Measurements from ENCODE around the gene AGPS. TPM values are rescaled to one million over a fixed set of nuclear protein-coding genes. Genes with fewer than 3 reads are reported as not detected.
A peak's percentile ranks its signal among the peaks of the same experiment; 100 is the strongest.
"Not testable (repeated sequence)": the region's sequence is repeated elsewhere in the genome, so short reads cannot be mapped to it uniquely, and the experiment has no call there.

Gene AGPS
- polyA plus RNA-seq, result 1 to 10 TPM; 3.7 to 6.4 TPM

DNA sequence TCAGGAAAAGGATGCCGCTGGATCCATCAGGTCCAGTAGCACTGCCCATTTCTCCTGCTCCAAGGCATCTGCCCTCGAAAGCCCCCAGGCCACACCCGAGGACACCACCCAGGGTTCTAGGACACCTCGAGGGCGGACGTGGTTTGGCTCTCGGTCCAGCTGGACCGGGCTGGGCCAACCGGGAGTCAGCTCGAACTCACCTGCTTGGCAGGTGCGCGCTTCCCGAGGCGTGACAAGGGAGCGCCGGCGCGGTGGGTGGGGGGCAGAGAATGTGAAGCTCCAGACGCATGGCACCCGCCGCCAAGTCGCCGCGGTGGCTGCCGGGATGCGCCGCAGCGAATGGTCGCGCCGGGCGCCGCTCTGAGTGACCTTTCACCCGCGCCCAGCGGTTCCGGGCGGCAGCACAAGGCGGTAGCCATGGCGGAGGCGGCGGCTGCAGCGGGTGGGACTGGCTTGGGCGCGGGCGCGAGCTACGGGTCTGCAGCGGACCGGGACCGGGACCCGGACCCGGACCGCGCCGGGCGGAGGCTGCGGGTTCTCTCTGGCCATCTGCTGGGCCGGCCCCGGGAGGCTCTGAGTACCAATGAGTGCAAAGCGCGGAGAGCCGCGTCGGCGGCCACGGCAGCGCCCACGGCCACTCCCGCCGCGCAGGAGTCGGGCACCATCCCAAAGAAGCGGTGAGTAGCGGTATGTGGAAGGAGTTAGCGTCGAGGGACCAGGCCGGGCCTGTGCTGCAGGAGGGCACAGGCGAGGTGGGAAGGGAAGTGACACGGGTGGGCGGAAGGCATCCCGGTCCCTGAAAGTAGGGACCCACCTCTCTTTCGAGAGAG is at the start of gene AGPS:
AGPS (plus strand) TSS at position 401 of the 830 bp plus-strand sequence; CDS start at position 418, 17 bp downstream.
- Histone ChIP-seq H3K36me3 (ENCODE audit: control insufficient read depth in 2 of 2, insufficient read depth in 2 of 2, low read length in 1 of 2) (no peaks in the 10 kb centered on the region), H3K27me3 (ENCODE audit: control insufficient read depth in 1 of 2, insufficient read depth in 2 of 2, low read length in 2 of 2) (no peaks in the 10 kb centered on the region), H3K4me1 (ENCODE audit: control insufficient read depth in 2 of 2, insufficient read depth in 2 of 2, low read length in 1 of 2) (peaks cover 0 to 3% of the 10 kb centered on the region in 2 donors), H3K9me3 (ENCODE audit: control insufficient read depth in 2 of 2, insufficient read depth in 1 of 2, low read depth in 1 of 2, low read length in 1 of 2) (no peaks in the 10 kb centered on the region), H3K27ac (ENCODE audit: low read depth in 2 of 2, low read length in 1 of 2) (peak within 1 kb of the TSS; percentile 40 to 67), H3K4me3 (ENCODE audit: low read depth in 1 of 2, low read length in 2 of 2) (peak within 1 kb of the TSS; percentile 86 to 88)
- 1% methylated on average over 82 to 83 of the region's 83 CpGs for WGBS, 2 donors

DNA sequence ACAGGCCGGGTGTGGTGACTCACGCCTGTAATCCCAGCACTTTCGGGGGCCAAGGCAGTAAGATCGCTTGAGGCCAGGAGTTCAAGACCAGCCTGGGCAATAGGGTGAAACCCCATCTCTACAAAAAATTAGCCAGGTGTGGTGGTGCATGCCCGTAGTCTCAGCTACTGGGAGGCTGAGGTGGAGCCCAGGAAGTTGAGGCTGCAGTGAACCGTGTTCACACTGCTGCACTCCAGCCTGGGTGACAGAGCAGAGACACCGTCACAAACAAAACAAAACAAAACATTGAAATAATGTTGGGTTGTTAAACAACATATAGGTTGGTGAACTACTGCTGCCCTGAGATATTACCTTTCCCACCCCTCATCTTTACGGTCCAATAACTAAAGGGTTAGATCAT is 48.8 kb upstream of the AGPS start:
- WGBS, 2 donors, result 84 to 89% methylated on average over 8 of the region's 8 CpGs

DNA sequence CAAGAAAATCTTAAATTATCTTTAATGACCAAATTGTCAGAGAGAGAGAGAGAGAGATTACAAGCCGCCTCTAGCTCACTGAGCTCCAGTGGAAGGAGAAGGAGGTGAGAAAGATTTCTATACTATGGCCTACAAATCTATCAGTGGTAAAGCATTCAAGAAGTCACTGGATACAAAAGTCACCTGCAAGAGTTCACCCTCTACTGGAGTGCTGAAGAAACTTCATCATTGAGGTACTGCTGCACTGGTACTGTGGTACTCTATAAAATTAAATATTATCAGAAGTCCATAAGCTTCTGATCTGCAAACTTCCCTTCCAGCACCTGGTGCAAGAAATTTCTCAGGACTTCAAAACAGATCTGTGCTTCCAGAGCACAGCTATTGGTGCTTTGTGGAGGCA is 48.3 kb upstream of the AGPS start:
- Histone ChIP-seq H3K36me3 (ENCODE audit: control insufficient read depth in 2 of 2, insufficient read depth in 2 of 2, low read length in 1 of 2) (no peaks in the 10 kb centered on the region), H3K27ac (ENCODE audit: low read depth in 2 of 2, low read length in 1 of 2) (no peak overlapping the region), H3K4me3 (ENCODE audit: low read depth in 1 of 2, low read length in 2 of 2) (no peak overlapping the region), H3K4me1 (ENCODE audit: control insufficient read depth in 2 of 2, insufficient read depth in 2 of 2, low read length in 1 of 2) (peaks cover 0 to 5% of the 10 kb centered on the region in 2 donors), H3K27me3 (ENCODE audit: control insufficient read depth in 1 of 2, insufficient read depth in 2 of 2, low read length in 2 of 2) (no peaks in the 10 kb centered on the region), H3K9me3 (ENCODE audit: control insufficient read depth in 2 of 2, insufficient read depth in 1 of 2, low read depth in 1 of 2, low read length in 1 of 2) (no peaks in the 10 kb centered on the region)
- 95 to 100% methylated on average over 1 of the region's 1 CpG for WGBS, 2 donors

More for the DNA sequence above, 48.8 kb upstream of the AGPS start:
- H3K36me3 ChIP-seq (ENCODE audit: control insufficient read depth in 2 of 2, insufficient read depth in 2 of 2, low read length in 1 of 2), result no peaks in the 10 kb centered on the region
- H3K4me1 ChIP-seq (ENCODE audit: control insufficient read depth in 2 of 2, insufficient read depth in 2 of 2, low read length in 1 of 2), result peaks cover 0 to 1% of the 10 kb centered on the region in 2 donors
- no peaks in the 10 kb centered on the region for H3K27me3 ChIP-seq (ENCODE audit: control insufficient read depth in 1 of 2, insufficient read depth in 2 of 2, low read length in 2 of 2)
- no peak overlapping the region for H3K27ac ChIP-seq (ENCODE audit: low read depth in 2 of 2, low read length in 1 of 2)
- no peaks in the 10 kb centered on the region for H3K9me3 ChIP-seq (ENCODE audit: control insufficient read depth in 2 of 2, insufficient read depth in 1 of 2, low read depth in 1 of 2, low read length in 1 of 2)
- H3K4me3 ChIP-seq (ENCODE audit: low read depth in 1 of 2, low read length in 2 of 2), result no peak overlapping the region

DNA sequence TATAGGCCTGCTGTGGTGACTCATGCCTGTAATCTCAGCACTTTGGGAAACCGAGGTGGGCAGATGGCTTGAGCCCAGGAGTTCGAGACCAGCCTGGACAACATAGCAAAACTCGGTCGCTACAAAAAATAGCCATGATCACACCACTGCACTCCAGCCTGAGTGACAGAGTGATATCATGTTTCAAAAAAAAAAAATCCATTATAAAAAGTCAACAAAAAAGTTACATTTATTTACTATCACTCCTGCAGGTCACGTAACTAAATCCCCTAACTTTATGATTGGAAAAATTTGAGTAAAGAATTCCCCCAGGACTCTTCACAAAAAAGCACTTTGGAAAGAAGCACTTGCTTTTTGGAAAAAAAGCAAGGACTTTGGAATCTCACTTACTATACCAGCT is 46.4 kb upstream of the AGPS start:
- 84 to 89% methylated on average over 5 of the region's 5 CpGs for whole genome bisulfite sequencing, 2 donors
- no peaks in the 10 kb centered on the region for H3K9me3 ChIP-seq (ENCODE audit: control insufficient read depth in 2 of 2, insufficient read depth in 1 of 2, low read depth in 1 of 2, low read length in 1 of 2)
- H3K27ac ChIP-seq (ENCODE audit: low read depth in 2 of 2, low read length in 1 of 2), result no peak overlapping the region

DNA sequence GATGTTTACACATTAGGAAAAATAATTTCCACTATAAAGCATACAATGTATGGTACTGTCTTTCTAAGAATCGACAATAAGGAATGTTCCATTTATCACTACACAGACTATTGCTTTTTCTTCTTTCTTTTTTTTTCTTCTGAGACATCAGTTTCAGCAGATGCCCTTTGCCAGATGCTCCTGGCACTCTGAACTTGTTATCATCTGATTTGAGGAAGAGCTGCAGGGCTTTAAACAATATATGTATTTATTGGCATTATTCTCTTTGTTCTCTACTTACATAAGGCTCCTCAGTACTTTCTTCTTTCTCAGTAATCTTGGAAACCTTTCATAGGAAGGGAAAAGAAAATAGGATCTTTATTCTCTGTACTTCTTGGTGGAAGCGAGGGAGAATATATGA is 45.0 kb upstream of the AGPS start:
- Histone ChIP-seq H3K27ac (ENCODE audit: low read depth in 2 of 2, low read length in 1 of 2) (no peak overlapping the region), H3K4me1 (ENCODE audit: control insufficient read depth in 2 of 2, insufficient read depth in 2 of 2, low read length in 1 of 2) (peaks cover 0 to 11% of the 10 kb centered on the region in 2 donors), H3K27me3 (ENCODE audit: control insufficient read depth in 1 of 2, insufficient read depth in 2 of 2, low read length in 2 of 2) (no peaks in the 10 kb centered on the region), H3K36me3 (ENCODE audit: control insufficient read depth in 2 of 2, insufficient read depth in 2 of 2, low read length in 1 of 2) (no peaks in the 10 kb centered on the region), H3K4me3 (ENCODE audit: low read depth in 1 of 2, low read length in 2 of 2) (no peak overlapping the region), H3K9me3 (ENCODE audit: control insufficient read depth in 2 of 2, insufficient read depth in 1 of 2, low read depth in 1 of 2, low read length in 1 of 2) (no peaks in the 10 kb centered on the region)
- 61 to 75% methylated on average over 2 of the region's 2 CpGs for WGBS, 2 donors

More for the DNA sequence above, 46.4 kb upstream of the AGPS start:
- no peaks in the 10 kb centered on the region for H3K36me3 ChIP-seq (ENCODE audit: control insufficient read depth in 2 of 2, insufficient read depth in 2 of 2, low read length in 1 of 2)
- no peaks in the 10 kb centered on the region for H3K27me3 ChIP-seq (ENCODE audit: control insufficient read depth in 1 of 2, insufficient read depth in 2 of 2, low read length in 2 of 2)
- H3K4me3 ChIP-seq (ENCODE audit: low read depth in 1 of 2, low read length in 2 of 2), result no peak overlapping the region
- peaks cover 0 to 9% of the 10 kb centered on the region in 2 donors for H3K4me1 ChIP-seq (ENCODE audit: control insufficient read depth in 2 of 2, insufficient read depth in 2 of 2, low read length in 1 of 2)

DNA sequence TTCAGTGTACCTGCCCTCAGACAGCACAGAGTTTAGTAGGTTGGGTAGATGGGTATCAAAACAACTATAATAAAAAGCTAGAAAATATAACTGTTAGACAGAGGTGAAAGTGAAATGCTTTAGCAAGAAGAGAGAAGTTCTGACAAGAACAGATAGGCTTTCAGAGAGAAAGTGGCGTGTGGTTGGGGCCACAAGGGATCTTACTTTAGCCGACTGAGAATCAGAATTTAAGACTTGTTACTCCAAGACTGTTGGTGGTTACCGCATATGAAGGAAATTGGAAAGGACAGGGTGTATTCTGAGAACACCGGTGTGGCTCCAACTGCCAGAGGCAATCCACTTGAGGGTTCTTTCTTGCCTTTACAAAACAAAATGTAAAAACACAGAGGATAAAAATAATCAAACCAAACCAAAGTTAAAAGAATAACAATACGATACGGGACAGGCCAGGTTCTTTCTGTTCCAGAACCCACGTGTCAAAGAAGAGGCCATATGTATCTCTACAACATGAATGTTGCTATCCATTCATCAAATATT is 44.4 kb upstream of the AGPS start:
- Histone ChIP-seq H3K36me3 (ENCODE audit: control insufficient read depth in 2 of 2, insufficient read depth in 2 of 2, low read length in 1 of 2) (no peaks in the 10 kb centered on the region), H3K27ac (ENCODE audit: low read depth in 2 of 2, low read length in 1 of 2) (no peak overlapping the region), H3K27me3 (ENCODE audit: control insufficient read depth in 1 of 2, insufficient read depth in 2 of 2, low read length in 2 of 2) (no peaks in the 10 kb centered on the region), H3K4me3 (ENCODE audit: low read depth in 1 of 2, low read length in 2 of 2) (no peak overlapping the region), H3K9me3 (ENCODE audit: control insufficient read depth in 2 of 2, insufficient read depth in 1 of 2, low read depth in 1 of 2, low read length in 1 of 2) (no peaks in the 10 kb centered on the region), H3K4me1 (ENCODE audit: control insufficient read depth in 2 of 2, insufficient read depth in 2 of 2, low read length in 1 of 2) (peaks cover 0 to 11% of the 10 kb centered on the region in 2 donors)
- 49 to 70% methylated on average over 7 of the region's 7 CpGs for WGBS, 2 donors

DNA sequence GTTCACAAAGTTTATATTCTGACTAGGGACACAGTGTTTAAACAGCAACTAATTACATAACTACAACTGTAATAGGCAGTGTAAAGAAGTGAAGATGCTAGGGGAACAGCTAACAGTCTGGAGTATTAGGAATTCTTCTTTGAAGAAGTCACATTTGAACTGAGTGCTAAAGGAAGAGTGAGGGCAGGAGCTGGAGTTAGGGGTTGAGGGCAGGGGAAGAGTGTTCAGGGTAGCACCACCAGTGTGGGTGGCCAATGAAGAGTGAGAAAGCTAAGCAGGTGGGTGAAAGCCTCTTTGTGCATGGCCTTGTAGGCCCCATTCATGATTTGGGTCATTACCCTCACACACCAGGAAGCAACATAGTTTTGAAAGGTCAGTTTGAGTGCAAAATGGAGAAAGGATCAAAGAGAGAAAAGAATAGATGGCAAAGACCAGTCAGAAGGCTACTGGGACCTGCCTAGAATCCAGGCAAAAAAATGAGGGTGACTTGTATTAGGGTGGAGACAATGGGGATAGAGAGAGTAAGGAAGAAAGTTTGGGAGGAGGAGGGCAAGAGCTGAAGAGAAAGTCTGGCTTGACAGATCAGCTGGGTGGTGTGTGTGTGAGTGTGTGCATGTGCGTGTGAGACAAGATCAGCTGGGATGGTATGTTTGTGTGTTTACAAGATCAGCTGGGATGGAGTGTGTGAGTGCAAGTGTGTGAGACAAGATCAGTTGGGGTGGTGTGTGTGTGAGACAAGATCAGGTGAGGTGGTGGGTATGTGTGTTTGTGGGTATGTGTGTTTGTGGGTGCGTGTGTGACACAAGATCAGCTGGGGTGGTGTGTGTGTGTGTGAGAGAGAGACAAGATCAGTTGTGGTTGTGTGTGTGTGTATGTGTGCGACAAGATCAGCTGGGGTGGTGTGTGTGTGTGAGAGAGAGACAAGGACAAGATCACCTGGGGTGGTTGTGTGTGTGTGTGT is 43.6 kb upstream of the AGPS start:
- Histone ChIP-seq H3K4me3 (ENCODE audit: low read depth in 1 of 2, low read length in 2 of 2) (no peak overlapping the region), H3K4me1 (ENCODE audit: control insufficient read depth in 2 of 2, insufficient read depth in 2 of 2, low read length in 1 of 2) (peaks cover 0 to 11% of the 10 kb centered on the region in 2 donors), H3K27ac (ENCODE audit: low read depth in 2 of 2, low read length in 1 of 2) (peak overlapping the region in 1 of 2 donors; percentile 49), H3K27me3 (ENCODE audit: control insufficient read depth in 1 of 2, insufficient read depth in 2 of 2, low read length in 2 of 2) (no peaks in the 10 kb centered on the region), H3K9me3 (ENCODE audit: control insufficient read depth in 2 of 2, insufficient read depth in 1 of 2, low read depth in 1 of 2, low read length in 1 of 2) (no peaks in the 10 kb centered on the region), H3K36me3 (ENCODE audit: control insufficient read depth in 2 of 2, insufficient read depth in 2 of 2, low read length in 1 of 2) (no peaks in the 10 kb centered on the region)
- WGBS, 2 donors, result 97 to 98% methylated on average over 3 of the region's 3 CpGs

DNA sequence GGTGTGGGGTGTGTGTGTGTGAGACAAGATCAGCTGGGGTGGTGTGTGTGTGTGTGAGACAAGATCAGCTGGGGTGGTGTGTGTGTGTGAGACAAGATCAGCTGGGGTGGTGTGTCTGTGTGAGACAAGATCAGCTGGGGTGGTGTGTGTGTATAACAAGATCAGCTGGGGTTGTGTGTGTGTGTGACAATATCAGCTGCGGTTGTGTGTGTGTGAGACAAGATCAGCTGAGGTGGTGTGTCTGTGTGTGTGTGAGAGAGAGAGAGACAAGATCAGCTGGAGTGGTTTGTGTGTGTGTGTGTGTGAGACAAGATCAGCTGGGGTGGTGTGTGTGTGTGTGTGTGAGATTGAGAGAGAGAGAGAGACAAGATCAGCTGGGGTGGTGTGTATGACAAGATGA is 41.9 kb upstream of the AGPS start:
- Histone ChIP-seq H3K27ac (ENCODE audit: low read depth in 2 of 2, low read length in 1 of 2) (peak overlapping the region in 1 of 2 donors; percentile 79), H3K4me1 (ENCODE audit: control insufficient read depth in 2 of 2, insufficient read depth in 2 of 2, low read length in 1 of 2) (peaks cover 0 to 11% of the 10 kb centered on the region in 2 donors)
- WGBS, 2 donors, result 88 to 92% methylated on average over 1 of the region's 1 CpG
- not testable (repeated sequence) for H3K36me3 ChIP-seq (ENCODE audit: control insufficient read depth in 2 of 2, insufficient read depth in 2 of 2, low read length in 1 of 2); H3K4me3 ChIP-seq (ENCODE audit: low read depth in 1 of 2, low read length in 2 of 2); H3K27me3 ChIP-seq (ENCODE audit: control insufficient read depth in 1 of 2, insufficient read depth in 2 of 2, low read length in 2 of 2); H3K9me3 ChIP-seq (ENCODE audit: control insufficient read depth in 2 of 2, insufficient read depth in 1 of 2, low read depth in 1 of 2, low read length in 1 of 2)

DNA sequence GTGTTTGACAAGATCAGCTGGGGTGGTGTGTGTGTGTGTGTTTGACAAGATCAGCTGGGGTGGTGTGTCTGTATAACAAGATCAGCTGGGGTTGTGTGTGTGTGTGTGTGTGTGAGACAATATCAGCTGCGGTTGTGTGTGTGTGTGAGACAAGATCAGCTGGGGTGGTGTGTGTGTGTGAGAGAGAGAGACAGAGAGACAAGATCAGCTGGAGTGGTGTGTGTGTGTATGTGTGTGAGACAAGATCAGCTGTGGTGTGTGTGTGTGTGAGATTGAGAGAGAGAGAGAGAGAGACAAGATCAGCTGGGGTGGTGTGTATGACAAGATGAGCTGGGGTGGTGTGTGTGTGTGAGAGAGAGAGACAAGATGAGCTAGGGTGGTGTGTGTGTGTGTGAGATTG is 41.5 kb upstream of the AGPS start:
- H3K9me3 ChIP-seq (ENCODE audit: control insufficient read depth in 2 of 2, insufficient read depth in 1 of 2, low read depth in 1 of 2, low read length in 1 of 2); H3K27me3 ChIP-seq (ENCODE audit: control insufficient read depth in 1 of 2, insufficient read depth in 2 of 2, low read length in 2 of 2); H3K4me3 ChIP-seq (ENCODE audit: low read depth in 1 of 2, low read length in 2 of 2); H3K36me3 ChIP-seq (ENCODE audit: control insufficient read depth in 2 of 2, insufficient read depth in 2 of 2, low read length in 1 of 2): not testable (repeated sequence)
- H3K27ac ChIP-seq (ENCODE audit: low read depth in 2 of 2, low read length in 1 of 2), result peak overlapping the region; percentile 68 to 90
- peaks cover 0 to 11% of the 10 kb centered on the region in 2 donors for H3K4me1 ChIP-seq (ENCODE audit: control insufficient read depth in 2 of 2, insufficient read depth in 2 of 2, low read length in 1 of 2)
- WGBS, 2 donors, result 67 to 81% methylated on average over 1 of the region's 1 CpG
